GM18502 (cell line): Measurements from ENCODE around the gene SDK2.
"Not testable (repeated sequence)": the region's sequence is repeated elsewhere in the genome, so short reads cannot be mapped to it uniquely, and the experiment has no call there.

ENCODE experiments used
- ATAC-seq: cut with Tn5 transposase; IDR thresholded peaks from one replicate; pipeline ENCODE4 v1.9.1; 2021; ENCODE audit warnings: mild to moderate bottlenecking; ENCODE audit not compliant: unreplicated experiment, poor library complexity

Gene SDK2

GRCh38 chr17:73388578-73388905 is 255.7 kb downstream of the SDK2 start:
- ATAC-seq: no peak

DNA sequence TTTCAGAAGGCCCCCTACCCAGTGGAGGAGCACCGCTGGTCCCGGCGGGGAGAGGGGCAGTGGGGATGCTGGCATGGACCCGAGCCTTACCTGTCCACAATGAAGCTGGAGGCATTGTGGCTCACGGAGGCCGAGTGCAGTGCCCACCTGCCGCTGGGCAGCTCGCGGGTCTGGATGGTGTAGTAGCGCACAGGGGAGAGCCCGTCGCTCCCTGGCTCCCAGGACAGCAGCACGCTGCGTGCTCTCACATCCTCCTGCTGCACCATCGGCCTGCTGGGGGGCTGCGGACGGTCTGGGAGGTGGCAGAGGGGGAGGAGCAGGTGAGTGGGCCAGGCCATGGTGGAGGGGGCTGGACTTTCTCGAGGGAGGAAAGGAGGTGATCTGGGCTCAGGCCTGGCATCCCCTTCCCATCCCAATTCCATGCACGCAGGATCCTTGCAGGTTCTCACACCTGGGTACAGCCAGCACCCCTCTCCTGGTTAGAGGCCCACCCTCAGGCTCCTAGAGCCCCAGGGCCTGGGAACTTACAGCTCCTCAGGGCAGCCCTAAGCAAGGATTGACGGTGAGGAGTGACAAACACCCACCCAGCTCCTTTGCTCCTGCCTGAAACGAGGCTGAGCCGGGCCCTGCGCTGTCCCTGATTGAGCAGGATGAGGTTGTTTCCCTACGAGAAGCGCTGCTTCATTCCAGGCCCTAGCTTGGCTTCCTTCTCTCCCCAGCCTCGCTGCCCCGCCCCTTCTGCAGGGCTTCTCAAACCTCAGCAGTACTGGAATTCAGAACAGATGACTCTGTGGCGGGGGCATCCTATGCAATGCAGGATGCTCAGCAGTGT is 256.3 kb downstream of the SDK2 start:
- no peak for ATAC-seq

- no peak for ATAC-seq
Observed at GRCh38 chr17:73386561-73386960, 257.7 kb downstream of the SDK2 start.

- ATAC-seq: no peak
Observed at GRCh38 chr17:73384926-73385325, 259.3 kb downstream of the SDK2 start.

DNA sequence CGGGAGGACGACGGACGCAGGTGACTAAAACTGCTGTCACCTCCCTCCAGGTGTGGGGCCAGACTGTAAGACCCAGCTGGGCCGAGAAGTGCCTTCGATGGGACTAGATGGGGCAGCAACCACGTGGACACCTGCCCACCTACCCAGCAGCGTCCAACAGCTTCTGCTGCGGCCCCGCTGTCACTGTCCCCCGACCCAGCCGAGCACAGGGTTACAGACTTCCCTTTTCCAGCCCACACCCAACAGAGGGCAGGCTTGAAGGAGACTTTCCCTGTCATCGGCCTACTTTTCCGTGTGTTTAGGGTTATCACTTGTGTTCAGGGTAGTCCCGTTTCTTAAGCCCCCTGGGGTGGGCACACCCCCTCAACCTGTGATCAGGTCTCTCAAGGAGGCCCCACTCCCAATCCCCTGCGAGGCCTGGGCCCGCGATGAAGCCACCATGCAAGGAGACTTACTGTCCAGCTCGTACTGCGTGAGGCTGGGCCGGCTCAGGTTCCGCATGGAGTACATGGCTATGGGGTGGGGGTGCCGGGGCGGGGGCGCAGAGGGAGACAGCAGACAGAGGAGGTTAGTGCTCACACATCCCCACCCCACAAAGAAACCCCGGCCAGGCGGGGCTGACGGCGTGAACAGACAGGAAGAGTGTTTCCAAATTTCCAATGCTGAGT is 263.7 kb downstream of the SDK2 start:
- no peak for ATAC-seq

DNA sequence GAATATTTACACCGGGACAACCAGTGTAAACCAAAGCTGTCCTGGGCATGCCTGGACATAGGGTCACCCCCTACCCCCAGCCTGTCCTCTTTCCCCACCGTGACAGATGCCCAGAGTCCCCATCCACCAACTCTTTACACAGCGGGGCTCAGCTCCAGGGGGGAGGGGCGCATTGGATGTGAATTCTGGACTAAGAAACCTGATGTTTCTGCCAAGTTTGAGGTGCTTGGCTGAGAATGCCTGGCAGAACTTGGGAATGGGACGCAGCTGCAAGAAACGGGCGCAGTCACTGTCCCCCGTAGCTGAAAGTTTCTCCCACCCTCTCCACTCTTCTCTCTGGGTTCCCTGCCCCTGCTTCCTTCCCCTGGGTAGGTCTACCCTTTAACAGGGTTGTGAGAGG is 264.4 kb downstream of the SDK2 start:
- ATAC-seq: no peak

GRCh38 chr17:73378974-73379470 is 265.2 kb downstream of the SDK2 start:
- no peak for ATAC-seq

DNA sequence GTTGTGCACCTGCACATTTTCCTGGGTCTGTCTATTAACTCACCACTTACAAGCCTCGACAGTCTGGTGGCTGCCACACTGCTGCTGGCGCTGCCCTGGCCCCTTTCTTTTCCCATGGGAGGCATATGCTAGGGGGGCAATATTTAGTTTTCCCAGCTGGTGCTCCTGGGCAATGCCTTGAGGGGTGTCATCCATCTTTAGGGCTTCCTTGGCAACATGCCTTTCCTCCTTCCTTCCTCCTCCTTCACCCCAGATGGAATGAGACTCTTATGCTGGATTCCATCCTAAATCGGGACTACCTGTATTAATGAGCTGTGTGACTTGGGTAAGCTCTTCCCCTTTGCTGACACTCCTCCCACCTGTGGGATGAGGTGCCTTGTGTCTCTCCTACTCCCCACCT is 267.6 kb downstream of the SDK2 start:
- ATAC-seq: no peak

GRCh38 chr17:73376152-73376551 is 268.1 kb downstream of the SDK2 start:
- no peak for ATAC-seq

DNA sequence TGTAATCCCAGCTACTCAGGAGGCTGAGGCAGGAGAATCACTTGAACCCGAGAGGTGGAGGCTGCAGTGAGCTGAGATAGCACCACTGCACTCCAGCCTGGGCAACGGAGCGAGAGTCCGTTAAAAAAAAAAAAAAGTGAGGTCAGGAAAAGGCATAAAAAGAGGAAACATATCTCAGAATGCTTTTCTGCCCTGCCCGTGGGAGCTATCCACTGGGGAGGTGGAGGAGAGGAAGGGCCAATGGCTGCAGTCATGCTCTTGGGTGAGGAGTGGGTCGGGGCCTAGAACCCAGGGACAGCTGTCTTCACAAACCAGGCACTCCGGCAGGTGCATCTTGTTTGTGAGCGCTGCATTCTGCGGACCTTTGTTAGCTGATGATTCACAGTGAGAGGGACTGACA is 272.4 kb downstream of the SDK2 start:
- ATAC-seq: no peak

DNA sequence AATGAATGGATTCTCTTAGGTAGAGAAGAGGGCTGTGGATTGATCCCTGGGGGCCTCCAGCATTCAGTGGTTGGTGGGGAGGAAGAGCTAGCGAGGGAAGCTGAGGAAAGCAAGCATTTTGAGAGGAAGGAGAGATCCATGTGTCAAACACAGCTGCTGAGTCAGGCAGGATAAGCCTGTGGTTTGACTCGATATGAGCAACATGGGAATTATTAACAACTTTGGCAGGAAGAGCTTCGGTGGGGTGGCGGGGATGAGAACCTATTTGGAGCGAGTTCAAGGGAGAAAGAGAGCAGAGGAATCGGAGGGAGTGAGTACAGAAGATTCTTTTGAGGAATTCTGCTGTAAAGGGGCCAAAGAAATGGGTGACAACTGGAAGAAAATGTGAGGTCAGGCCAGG is 273.0 kb downstream of the SDK2 start:
- ATAC-seq: no peak

- not testable (repeated sequence) for ATAC-seq
Observed at GRCh38 chr17:73369817-73370490, 274.3 kb downstream of the SDK2 start.

DNA sequence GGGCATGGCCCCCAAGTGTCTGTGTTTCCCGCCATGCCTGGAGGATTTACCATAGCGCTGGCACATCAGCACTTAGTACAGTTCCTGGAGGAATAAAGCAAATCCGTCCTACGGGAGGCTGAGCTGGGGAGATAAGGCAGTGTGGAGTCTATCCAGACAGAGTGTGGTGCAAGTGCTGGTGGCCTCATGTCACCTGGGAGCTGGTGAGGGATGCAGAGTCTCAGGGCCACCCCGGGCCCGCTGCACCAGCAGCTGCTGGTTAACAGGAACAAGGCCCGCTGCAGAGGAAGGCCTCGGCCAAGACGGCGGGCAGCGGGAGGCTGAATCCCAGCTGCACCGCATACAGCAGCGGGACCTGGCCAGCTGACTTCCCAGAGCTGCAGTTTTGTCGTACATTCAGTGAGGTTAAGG is 275.1 kb downstream of the SDK2 start:
- ATAC-seq: no peak

DNA sequence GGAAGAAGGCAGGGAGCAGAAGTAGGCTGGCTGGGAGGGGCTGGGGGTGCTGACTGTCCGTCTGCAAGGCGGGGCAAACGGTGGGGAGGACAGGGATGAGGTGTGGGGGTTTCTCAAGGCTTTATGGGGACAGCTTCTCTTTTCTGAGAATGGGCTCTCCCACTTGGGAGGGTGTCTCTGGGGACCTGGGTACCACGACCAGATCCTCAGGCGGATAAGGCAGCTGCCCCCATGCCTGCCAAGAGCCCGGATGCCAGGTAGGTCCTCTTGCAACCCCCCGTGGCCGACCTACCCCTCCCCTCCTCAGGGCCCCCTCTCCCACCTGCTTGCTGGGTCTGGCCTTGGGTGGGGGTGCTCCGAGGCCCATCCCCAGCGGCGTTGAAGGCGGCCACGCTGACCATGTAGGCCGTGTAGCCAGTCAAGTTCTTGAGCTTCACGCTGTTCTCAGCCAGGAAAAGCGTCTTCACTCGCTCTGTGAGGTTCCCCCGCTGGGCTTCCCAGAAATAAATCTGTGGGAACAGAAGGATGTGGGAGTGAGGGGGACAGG is 276.1 kb downstream of the SDK2 start:
- ATAC-seq: no peak

GRCh38 chr17:73365906-73366623 is 278.2 kb downstream of the SDK2 start:
- no peak for ATAC-seq

DNA sequence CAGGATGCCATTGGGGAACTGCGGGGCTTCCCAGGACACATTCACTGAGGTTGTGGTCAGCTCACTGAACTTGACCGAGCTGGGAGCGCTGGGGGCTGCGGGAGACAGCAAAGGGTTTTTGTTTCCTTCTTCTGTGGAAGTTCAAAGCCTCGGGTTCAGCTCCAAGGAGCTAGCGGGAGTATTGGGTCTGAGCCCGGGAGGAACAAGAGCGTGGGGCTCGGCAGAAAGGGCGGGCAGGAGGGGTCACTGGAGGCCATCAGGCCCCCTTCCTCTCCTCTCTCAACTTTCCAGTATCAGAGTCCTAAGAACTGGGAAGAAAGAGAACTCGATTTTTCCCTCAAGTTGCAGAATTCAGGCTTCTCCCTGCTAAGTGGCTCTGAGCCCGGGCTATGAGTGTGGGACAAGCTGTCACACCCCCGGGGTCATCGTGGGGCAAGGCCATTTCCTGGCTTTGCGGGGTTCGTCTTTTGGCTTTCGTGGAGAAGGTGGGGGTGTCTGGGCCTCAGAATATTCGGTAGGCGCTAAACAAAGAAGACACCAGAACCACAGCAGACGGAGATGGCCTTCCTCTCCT is 278.9 kb downstream of the SDK2 start:
- ATAC-seq: no peak

GRCh38 chr17:73364155-73364522 is 280.1 kb downstream of the SDK2 start:
- no peak for ATAC-seq

- no peak for ATAC-seq
Observed at GRCh38 chr17:73363442-73364154, 280.6 kb downstream of the SDK2 start.

DNA sequence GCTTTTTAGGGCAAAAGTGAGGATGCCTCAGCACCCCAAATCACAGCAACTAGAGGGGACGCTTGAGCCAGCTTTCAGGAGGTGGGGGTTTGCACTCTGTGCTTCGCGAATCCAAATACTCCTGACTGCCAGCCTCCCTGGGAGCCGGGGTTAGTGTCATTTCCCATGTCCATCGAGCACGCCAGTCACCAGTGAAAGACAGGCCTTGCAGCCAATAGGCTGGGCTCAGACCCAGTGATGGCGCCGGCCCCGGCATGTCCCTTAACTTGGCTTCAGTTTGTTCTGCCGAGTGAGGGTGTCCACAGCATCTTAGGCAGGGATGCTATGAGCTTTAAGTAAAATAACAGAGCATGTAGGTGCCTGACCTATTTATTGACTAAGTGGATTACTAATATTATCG is 281.5 kb downstream of the SDK2 start:
- ATAC-seq: no peak
